Renal cortex interstitium (tissue), 15 donors: ENCODE results near the gene FHOD3. TPM values are rescaled to one million over a fixed set of nuclear protein-coding genes. Genes with fewer than 3 reads are reported as not detected.

Source experiments
- DNase-seq, 11 donors: peaks; one replicate each; pipeline ENCODE4 v3.0.0-alpha.2; 2013; ENCODE audit warnings: low read depth in 9 of 11, low spot score in 4 of 11; ENCODE audit errors: extremely low read depth in 1 of 11
- long read RNA-seq, 16 experiments: transcript quantifications; one replicate each; lab custom pipeline, GENCODE V29; 2026
- polyA plus RNA-seq, 3 donors: library from polyadenylated mRNA; unstranded; fragments of 120-200 nt; gene quantifications; one replicate each; pipeline ENCODE4 v1.2.1, GENCODE V29; 2013; ENCODE audit not compliant: insufficient read length in 3 of 3

Gene FHOD3
- 10 to 100 TPM; 35.3 to 48.8 (median 40.1) TPM for polyA plus RNA-seq
- long read RNA-seq, donor 1, partial matches to known transcripts: 5 of 44 reads
- long read RNA-seq, donor 1, other reads (novel, unspliced or antisense): 38 of 44 reads
- long read RNA-seq, donor 2, partial matches to known transcripts: 0 of 2 reads
- long read RNA-seq, donor 2, other reads (novel, unspliced or antisense): 0 of 2 reads
- long read RNA-seq, donor 3, partial matches to known transcripts: 10 of 13 reads
- long read RNA-seq, donor 3, other reads (novel, unspliced or antisense): 0 of 13 reads
- long read RNA-seq, donor 4, partial matches to known transcripts: 0 of 1 reads
- long read RNA-seq, donor 4, other reads (novel, unspliced or antisense): 0 of 1 reads
- long read RNA-seq, donor 5: 0 reads
- long read RNA-seq, donor 6, full-length matches to known transcripts: 4 of 4 reads
- long read RNA-seq, donor 6, partial matches to known transcripts: 0 of 4 reads
- long read RNA-seq, donor 6, other reads (novel, unspliced or antisense): 0 of 4 reads
- long read RNA-seq, donor 7, full-length matches to known transcripts: 1 of 1 reads
- long read RNA-seq, donor 7, partial matches to known transcripts: 0 of 1 reads
- long read RNA-seq, donor 7, other reads (novel, unspliced or antisense): 0 of 1 reads
- long read RNA-seq, donor 8: 0 reads
- long read RNA-seq, donor 9: 0 reads
- long read RNA-seq, donor 10, partial matches to known transcripts: 7 of 9 reads
- long read RNA-seq, donor 10, other reads (novel, unspliced or antisense): 0 of 9 reads
- long read RNA-seq, donor 11, partial matches to known transcripts: 0 of 2 reads
- long read RNA-seq, donor 11, other reads (novel, unspliced or antisense): 0 of 2 reads
- long read RNA-seq, donor 12: 0 reads
- long read RNA-seq, donor 13: 0 reads
- long read RNA-seq, donor 14: 0 reads
- long read RNA-seq, donor 15, partial matches to known transcripts: 0 of 2 reads
- long read RNA-seq, donor 15, other reads (novel, unspliced or antisense): 0 of 2 reads
- long read RNA-seq, donor 16, full-length matches to known transcripts: 6 of 211 reads
- long read RNA-seq, donor 16, partial matches to known transcripts: 169 of 211 reads
- long read RNA-seq, donor 16, other reads (novel, unspliced or antisense): 36 of 211 reads

GRCh38 chr18:36297417-36298125, at the start of gene FHOD3:
FHOD3 (plus strand) TSS chr18:36297713; CDS start chr18:36297836, 123 bp downstream.
- DNase-seq: peak in 4 of 11 donors; percentile 39 to 64 (median 56)

DNA sequence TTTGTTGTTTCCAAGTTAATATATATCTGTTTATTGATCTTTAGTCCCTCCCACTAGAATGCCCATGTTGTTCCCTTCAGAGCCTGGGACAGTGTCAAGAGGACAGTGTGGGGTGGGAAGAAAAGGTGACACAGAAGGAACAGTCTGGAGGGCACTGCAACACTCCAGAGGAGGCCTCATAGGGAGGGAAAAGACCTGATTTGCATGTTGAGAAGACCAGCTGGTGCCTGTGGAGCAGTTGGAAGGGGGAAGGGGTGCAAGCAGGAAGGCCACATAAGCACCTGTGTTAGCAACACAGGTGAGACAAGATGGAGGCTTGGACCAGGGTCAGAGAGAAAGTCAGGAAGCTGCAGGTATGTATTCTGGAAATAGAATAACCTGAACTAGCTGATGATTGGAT, 48.1 kb upstream of the FHOD3 start:
- DNase-seq: no peak

- DNase-seq: no peak
Observed at GRCh38 chr18:36250827-36251226, 46.7 kb upstream of the FHOD3 start.

GRCh38 chr18:36255072-36255698, 42.3 kb upstream of the FHOD3 start:
- DNase-seq: no peak

DNA sequence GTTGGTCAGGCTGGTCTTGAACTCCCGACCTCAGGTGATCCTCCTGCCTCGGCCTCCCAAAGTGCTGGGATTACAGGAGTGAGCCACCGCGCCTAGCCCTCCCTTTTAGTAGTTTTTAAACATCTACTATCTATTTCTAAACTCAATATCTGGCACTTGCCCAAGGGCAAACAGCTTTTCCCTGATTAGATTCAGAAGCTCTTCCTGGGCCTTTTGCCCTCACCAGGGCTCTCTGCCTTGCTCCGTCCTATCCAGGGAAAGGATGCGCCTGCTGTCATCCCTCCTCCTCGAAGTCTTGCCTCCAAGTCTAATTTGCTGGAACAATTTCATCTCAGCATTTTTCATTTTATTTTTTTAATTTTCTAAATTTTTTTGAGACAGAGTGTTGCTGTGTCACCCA, 41.4 kb upstream of the FHOD3 start:
- no peak for DNase-seq

DNA sequence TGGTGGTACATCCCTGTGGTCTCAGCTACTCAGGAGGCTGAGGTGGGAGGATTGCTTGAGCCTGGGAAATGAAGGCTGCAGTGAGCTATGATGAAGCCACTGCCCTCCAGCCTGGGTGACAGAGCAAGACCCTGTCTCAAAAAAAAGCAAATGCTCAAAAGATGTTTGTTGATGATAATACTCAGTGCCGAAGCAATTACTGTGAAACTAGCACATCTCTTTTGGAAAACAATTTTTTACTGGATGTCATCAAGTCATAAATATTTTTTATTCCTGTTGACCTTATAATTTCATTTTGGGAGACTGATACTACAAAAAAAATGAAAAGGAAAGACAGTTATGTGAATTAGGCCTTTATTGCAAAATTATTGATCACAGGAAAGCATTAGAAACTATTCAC, 34.5 kb upstream of the FHOD3 start:
- DNase-seq: no peak

DNA sequence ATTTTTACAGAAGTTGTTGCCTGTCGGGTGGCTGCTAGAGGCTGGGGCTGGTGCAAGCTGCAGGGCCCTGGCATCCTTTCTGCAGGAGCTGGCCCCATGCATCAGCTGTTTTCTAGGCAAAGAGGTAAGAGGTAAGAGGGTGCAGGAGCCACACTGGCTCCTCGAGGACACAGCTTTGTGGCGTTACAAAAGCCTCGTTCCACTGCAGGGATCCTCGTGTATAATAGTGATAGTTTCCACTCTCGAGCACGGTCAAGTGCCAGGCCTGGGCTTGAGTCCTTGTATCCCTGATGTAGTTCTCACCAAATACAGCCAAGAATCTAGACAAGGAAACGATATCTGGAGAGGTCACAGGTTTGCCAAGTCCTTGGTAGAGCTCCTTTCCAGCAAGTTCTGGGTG, 33.2 kb upstream of the FHOD3 start:
- DNase-seq: no peak

DNA sequence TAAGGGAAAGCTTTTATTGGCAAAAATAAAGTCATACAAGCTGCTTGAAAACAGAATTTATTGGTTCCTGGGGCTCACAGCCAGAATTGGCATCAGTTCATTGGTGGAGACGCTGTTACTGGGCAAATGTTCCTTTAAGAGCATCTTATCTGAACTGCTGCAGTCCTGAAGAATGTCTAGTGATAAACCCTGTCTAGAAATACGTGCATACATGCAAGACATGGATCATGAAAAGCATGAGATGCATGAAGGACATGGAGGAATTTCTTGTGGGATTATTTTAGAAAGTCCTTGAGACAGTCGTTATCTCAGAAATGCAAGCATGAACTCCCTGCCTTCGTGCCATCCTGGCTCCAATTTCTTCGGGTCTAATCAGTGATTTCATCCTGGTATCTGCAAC, 32.5 kb upstream of the FHOD3 start:
- no peak for DNase-seq

GRCh38 chr18:36269157-36269556, 28.4 kb upstream of the FHOD3 start:
- DNase-seq: no peak

- no peak for DNase-seq
Observed at GRCh38 chr18:36271153-36271552, 26.4 kb upstream of the FHOD3 start.

DNA sequence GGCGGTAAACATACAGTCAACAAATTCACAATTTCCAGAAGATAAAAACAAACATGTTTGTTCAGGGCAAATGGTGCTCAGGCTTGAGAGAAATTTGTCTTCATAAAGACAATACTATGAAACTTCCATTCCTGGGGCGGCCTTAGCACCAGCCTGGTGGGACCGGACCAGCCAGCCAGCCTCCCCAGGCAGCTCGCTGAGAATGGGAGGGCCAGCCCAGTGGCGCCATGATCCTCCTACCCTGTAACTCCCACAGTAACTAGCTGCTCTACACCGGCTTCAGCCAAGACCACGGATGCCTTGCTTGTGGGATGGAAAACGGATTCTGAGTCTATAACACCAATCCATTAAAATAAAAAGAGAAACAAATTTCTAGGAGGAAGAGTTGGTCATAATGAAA, 24.2 kb upstream of the FHOD3 start:
- DNase-seq: no peak

DNA sequence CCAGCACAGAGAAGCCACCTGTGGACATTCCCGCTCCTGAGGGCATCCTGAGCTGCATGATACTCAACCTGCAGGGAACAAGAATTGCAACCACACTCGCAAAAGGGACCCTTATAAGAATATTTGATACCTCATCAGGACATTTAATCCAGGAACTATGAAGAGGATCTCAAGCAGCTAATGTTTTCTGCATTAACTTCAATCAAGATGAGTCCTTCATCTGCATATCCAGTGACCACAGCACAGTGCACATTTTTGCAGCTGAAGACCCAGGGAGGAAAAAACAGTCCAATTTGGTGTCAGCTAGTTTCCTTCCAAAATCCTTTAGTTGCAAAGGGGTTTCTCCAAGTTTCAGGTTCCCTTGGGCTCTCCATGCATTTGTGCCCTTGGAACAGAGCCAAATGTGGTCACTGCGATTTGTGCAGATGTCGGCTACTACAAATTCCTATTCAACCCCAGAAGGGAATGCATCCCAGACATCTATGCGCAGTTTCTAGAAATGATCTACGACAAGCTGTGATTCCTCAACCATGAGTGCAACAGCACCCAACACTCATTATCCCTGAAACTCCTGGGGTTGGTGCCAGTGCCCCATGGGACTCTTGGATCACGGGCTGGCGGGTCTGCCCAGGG, 23.3 kb upstream of the FHOD3 start:
- DNase-seq: no peak

GRCh38 chr18:36275561-36275960, 22.0 kb upstream of the FHOD3 start:
- DNase-seq: no peak

DNA sequence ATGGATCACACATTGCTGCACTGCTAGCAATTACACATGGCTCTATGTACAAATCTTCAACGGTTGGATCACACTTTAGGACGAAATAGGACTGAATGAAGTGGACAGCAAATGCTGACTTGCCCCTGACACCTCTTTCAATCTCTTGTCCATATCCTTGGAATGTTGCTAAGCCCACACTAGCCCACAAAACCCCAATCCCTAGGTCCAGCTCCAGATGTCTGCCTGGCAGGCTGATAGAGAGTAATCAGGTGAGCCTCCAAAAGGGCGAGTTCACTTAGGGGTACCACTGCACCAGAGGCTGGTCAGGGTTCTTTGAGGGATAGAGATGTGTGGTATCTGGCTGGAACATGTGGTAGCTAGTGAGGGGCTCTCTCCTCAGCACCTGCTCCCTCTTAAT, 18.5 kb upstream of the FHOD3 start:
- no peak for DNase-seq

DNA sequence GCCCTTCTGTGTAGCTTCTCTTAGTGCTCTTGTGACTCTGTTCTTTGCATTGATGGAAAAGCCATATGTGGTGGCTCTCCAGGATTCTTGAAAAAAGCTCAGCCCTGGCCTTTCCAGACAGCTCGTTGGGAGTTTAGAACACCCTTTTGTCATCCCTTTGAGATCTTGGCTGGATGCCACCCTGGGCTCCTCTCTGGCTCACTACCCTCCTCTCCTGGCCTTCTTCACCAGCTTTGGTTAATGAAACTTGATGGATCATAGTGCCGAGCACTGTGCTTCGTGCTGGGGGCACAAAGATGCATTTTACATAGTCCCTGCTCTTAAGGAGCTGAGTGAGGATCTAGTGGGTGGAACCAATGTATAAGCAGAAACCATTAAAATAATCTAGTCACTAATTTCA, 15.6 kb upstream of the FHOD3 start:
- no peak for DNase-seq

- no peak for DNase-seq
Observed at GRCh38 chr18:36283448-36283847, 14.1 kb upstream of the FHOD3 start.

GRCh38 chr18:36284268-36284667, 13.2 kb upstream of the FHOD3 start:
- DNase-seq: no peak

DNA sequence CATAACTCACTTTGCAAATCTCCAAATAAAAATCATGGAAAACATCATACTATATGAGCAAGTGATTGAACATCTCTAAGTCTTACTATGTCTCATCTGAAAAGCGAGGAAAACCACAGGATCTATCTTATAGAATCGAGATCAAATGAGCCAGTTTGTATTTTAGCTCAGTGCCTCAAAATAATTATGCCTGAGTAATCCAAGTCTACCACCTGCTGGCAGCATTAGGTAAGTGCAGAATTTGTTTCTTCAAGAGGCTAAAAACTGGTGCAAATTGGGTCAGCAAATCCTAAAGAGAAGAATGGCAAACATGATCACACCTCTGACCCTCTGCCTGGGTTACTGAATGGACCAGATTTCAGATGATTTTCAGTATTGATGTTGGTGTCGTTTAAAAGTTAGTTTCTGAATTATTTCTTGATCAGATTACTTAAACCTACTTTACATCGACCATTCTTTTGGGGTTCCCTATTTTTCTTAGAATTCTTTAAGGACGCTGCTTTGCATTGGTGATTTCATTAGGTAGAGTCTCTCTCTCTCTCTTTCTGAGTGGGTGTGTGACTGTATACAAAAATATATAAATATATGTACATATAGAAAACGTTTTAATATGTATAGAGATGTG, 12.7 kb upstream of the FHOD3 start:
- peak in 4 of 11 donors; percentile 36 to 71 (median 54) for DNase-seq
